BJ (cell line): ENCODE measurements around the gene RBM4B. TPM values are rescaled to one million over a fixed set of nuclear protein-coding genes. Genes with fewer than 3 reads are reported as not detected.

Experiments used
- CTCF ChIA-PET: fragments of 350-600 bp; formaldehyde crosslinking; extraction: SDS; loops from one replicate; lab custom pipeline; 2021; ENCODE audit warnings: antibody characterized with exemption, inconsistent platforms; lab: Yijun Ruan, JAX
- POLR2A ChIA-PET: fragments of 300-600 bp; sonication (Branson Sonifier 250); formaldehyde crosslinking; extraction: SDS; loops from one replicate; lab custom pipeline; 2021; ENCODE audit warnings: antibody characterized with exemption; lab: Charles Lee
- DNase-seq: peaks from one replicate; pipeline ENCODE4 v3.0.0-alpha.2; 2011; ENCODE audit warnings: low read depth
- H3K27me3 ChIP-seq: 2 replicates; pipeline ENCODE4 v1.6.0; 2011; ENCODE audit warnings: low read length; ENCODE audit not compliant: control insufficient read depth, insufficient read depth
- H3K36me3 ChIP-seq: 2 replicates; pipeline ENCODE4 v1.5.1; 2011; ENCODE audit warnings: low read length; ENCODE audit not compliant: control insufficient read depth, insufficient read depth
- H3K4me3 ChIP-seq: 2 replicates; pipeline ENCODE4 v1.5.1; 2011; ENCODE audit warnings: low read depth, mild to moderate bottlenecking, control low read depth, low read length
- CTCF ChIP-seq: IDR thresholded peaks from 2 replicates; pipeline ENCODE4 v1.5.1; 2011; ENCODE audit warnings: low read depth, mild to moderate bottlenecking, control low read depth, inconsistent platforms, low read length, moderate library complexity; ENCODE audit not compliant: insufficient read depth
- polyA plus RNA-seq: library from polyadenylated mRNA; depleted of rRNA; stranded (reverse); fragments of >200 nt; gene quantifications from 2 replicates; pipeline ENCODE4 v1.2.3, GENCODE V29; 2011; rRNA removed
- small RNA-seq: library from RNA; depleted of rRNA; stranded (forward); fragments of <200 nt; gene quantifications from one replicate; pipeline ENCODE3, GENCODE V24; 2012; ENCODE audit warnings: low replicate concordance, low read depth; ENCODE audit not compliant: insufficient read length

The RBM4B gene
- polyA plus RNA-seq, 1 experiment: 26.7 TPM

GRCh38 chr11:66624450-66624849 lies 53.2 kb downstream of the RBM4B start:
- DNase-seq: no peak
- no peak for TF ChIP-seq CTCF
- Histone ChIP-seq H3K4me3 (no peak overlapping the region), H3K27me3 (no peaks in the 10 kb centered on the region), H3K36me3 (peaks cover 42% of the 10 kb centered on the region)
- ChIA-PET CTCF (interaction anchor here (1.5 kb wide), 1 partner anchor 14 kb away, joined by 7 read pairs; the partner anchor contains the start of gene RBM4), POLR2A (interaction anchor here (0.6 kb wide), 1 partner anchor 885 kb away, joined by 5 read pairs; no protein-coding TSS in a partner anchor)

DNA sequence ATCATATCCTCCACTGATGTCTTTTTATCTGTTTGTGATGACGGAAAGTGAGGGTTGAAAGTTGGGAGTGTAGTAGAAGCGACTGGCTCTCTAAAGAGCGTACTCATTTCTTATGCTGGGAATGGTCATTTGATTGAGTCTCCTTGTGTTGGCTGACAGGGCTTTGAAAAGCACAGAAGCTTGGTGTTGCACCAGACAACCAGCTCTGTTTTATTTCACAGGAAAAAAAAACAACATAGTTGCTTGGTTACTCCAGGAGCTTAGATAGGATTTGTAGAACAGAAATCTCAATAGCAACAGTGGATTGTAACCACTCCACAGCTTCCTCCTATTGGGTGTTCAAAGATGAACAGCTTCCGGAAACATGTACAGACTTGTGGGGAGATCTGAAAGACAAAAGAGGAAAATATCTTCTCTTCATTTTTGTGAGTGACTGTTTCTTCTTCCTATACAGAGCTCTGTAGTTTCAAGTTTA lies 58.6 kb downstream of the RBM4B start:
- ChIA-PET POLR2A (interaction anchor here (0.9 kb wide), 1 partner anchor 19 kb away, joined by 3 read pairs; the partner anchor contains the start of gene RBM4), CTCF (interaction anchor here (1.1 to 1.5 kb wide), 2 partner anchors 24 to 27 kb away, joined by 3 read pairs; partner anchors contain the start of gene CCDC87)
- H3K36me3 ChIP-seq: peaks cover 8% of the 10 kb centered on the region

GRCh38 chr11:66617155-66617834 lies 60.4 kb downstream of the RBM4B start:
- Histone ChIP-seq H3K27me3 (no peaks in the 10 kb centered on the region), H3K4me3 (peak overlapping the region; percentile 96), H3K36me3 (no peaks in the 10 kb centered on the region)
- DNase-seq: no peak
- no peak for TF ChIP-seq CTCF
- POLR2A ChIA-PET: interaction anchor here (1.5 kb wide), 1 partner anchor 21 kb away, joined by 8 read pairs; the partner anchor contains the start of gene RBM4
- CTCF ChIA-PET: interaction anchor here (0.6 to 1.2 kb wide), 4 partner anchors 10 to 265 kb away, joined by 3 to 4 read pairs (median 4); partner anchors contain the start of genes CCDC87 and CCS

More for the DNA sequence above, 58.6 kb downstream of the RBM4B start:
- DNase-seq: peak; percentile 25
- Histone ChIP-seq H3K4me3 (peak overlapping the region; percentile 96), H3K27me3 (no peaks in the 10 kb centered on the region)
- TF ChIP-seq CTCF: no peak

GRCh38 chr11:66616379-66617154 lies 61.1 kb downstream of the RBM4B start, which contains the start of gene RBM14:
Gene RBM14 (plus strand): TSS chr11:66616630. CDS start chr11:66616721, 91 bp downstream.
- TF ChIP-seq CTCF: no peak
- ChIA-PET CTCF (interaction anchor here (0.6 kb wide), 1 partner anchor 14 kb away, joined by 3 read pairs; no protein-coding TSS in a partner anchor), POLR2A (interaction anchor here (0.6 to 1.5 kb wide), 4 partner anchors 12 to 423 kb away, joined by 3 to 8 read pairs (median 4); partner anchors contain the start of gene RBM4)
- H3K36me3 ChIP-seq: no peaks in the 10 kb centered on the region
- DNase-seq: peak; percentile 94
- H3K27me3 ChIP-seq: no peaks in the 10 kb centered on the region
- H3K4me3 ChIP-seq: peak within 1 kb of the TSS; percentile 96

Small RNA genes lying within 50 kb of the gene (small RNA-seq; reads per million reads assigned to genes)
- gene RN7SL12P: not detected
- not detected for gene RNU4-39P

Other genes with a start within 250 kb of the RBM4B start
- gene MRPL11, start 239.0 kb downstream of the RBM4B start, polyA plus RNA-seq: 52.7 and 54.5 TPM in 2 replicates
- gene PELI3, start 211.0 kb downstream of the RBM4B start, polyA plus RNA-seq: 4.9 and 8.0 TPM in 2 replicates
- gene DPP3, start 197.5 kb downstream of the RBM4B start, polyA plus RNA-seq: 49.5 and 85.2 TPM in 2 replicates
- gene BBS1, start 167.3 kb downstream of the RBM4B start, polyA plus RNA-seq: 24.0 and 31.1 TPM in 2 replicates
- 9.1 and 11.9 TPM in 2 replicates for gene ZDHHC24, start 131.8 kb downstream of the RBM4B start, polyA plus RNA-seq
- not detected in 2 replicates for gene ACTN3, start 131.0 kb downstream of the RBM4B start, polyA plus RNA-seq
- gene CTSF, start 109.3 kb downstream of the RBM4B start, polyA plus RNA-seq: 30.4 and 44.0 TPM in 2 replicates
- gene CCDC87, start 84.8 kb downstream of the RBM4B start, polyA plus RNA-seq: 0.12 and 0.15 TPM in 2 replicates
- 23.9 and 36.4 TPM in 2 replicates for gene CCS, start 84.7 kb downstream of the RBM4B start, polyA plus RNA-seq
- 16.9 and 18.6 TPM in 2 replicates for gene RBM14, start 61.3 kb downstream of the RBM4B start, polyA plus RNA-seq
- 183 and 213 TPM in 2 replicates for gene RBM4, start 39.2 kb downstream of the RBM4B start, polyA plus RNA-seq
- gene SPTBN2, start 51.3 kb upstream of the RBM4B start, polyA plus RNA-seq: 0.07 and 0.25 TPM in 2 replicates
- gene RCE1, start 165.6 kb upstream of the RBM4B start, polyA plus RNA-seq: 12.0 and 20.1 TPM in 2 replicates
- 14.2 and 15.8 TPM in 2 replicates for gene LRFN4, start 179.2 kb upstream of the RBM4B start, polyA plus RNA-seq